Subcutaneous abdominal adipose tissue (tissue), 5 donors: ENCODE measurements around the gene TBC1D22A.

Source experiments
- H3K27ac ChIP-seq: one replicate; pipeline ENCODE4 v1.7.0; 2013; ENCODE audit warnings: low read depth, mild to moderate bottlenecking, inconsistent platforms, low read length, moderate library complexity
- H3K27me3 ChIP-seq, 5 donors: one replicate each; pipeline ENCODE4 v1.7.0; 2013; ENCODE audit warnings: low read length in 5 of 5, inconsistent platforms in 1 of 5; ENCODE audit not compliant: control insufficient read depth in 5 of 5, insufficient read depth in 4 of 5
- H3K36me3 ChIP-seq, 5 donors: one replicate each; pipeline ENCODE4 v1.7.0; 2013; ENCODE audit warnings: low read length in 5 of 5; ENCODE audit not compliant: control insufficient read depth in 5 of 5, insufficient read depth in 5 of 5
- H3K4me1 ChIP-seq, 5 donors: one replicate each; pipeline ENCODE4 v1.7.0; 2013; ENCODE audit warnings: low read length in 5 of 5, mild to moderate bottlenecking in 3 of 5, moderate library complexity in 1 of 5; ENCODE audit not compliant: control insufficient read depth in 5 of 5, insufficient read depth in 5 of 5
- H3K4me3 ChIP-seq, 5 donors: one replicate each; pipeline ENCODE4 v1.7.0; 2013; ENCODE audit warnings: low read length in 5 of 5, low read depth in 1 of 5
- H3K9ac ChIP-seq, 5 donors: one replicate each; pipeline ENCODE4 v1.7.0; 2013; ENCODE audit warnings: low read length in 5 of 5, mild to moderate bottlenecking in 4 of 5, moderate library complexity in 3 of 5
- H3K9me3 ChIP-seq, 5 donors: one replicate each; pipeline ENCODE4 v1.7.0; 2013; ENCODE audit warnings: low read length in 5 of 5; ENCODE audit not compliant: control insufficient read depth in 5 of 5
- donor health status: healthy.
- donor health status: healthy.
- donor health status: healthy.
- donor health status: healthy.
- donor health status: healthy.

The TBC1D22A gene

DNA sequence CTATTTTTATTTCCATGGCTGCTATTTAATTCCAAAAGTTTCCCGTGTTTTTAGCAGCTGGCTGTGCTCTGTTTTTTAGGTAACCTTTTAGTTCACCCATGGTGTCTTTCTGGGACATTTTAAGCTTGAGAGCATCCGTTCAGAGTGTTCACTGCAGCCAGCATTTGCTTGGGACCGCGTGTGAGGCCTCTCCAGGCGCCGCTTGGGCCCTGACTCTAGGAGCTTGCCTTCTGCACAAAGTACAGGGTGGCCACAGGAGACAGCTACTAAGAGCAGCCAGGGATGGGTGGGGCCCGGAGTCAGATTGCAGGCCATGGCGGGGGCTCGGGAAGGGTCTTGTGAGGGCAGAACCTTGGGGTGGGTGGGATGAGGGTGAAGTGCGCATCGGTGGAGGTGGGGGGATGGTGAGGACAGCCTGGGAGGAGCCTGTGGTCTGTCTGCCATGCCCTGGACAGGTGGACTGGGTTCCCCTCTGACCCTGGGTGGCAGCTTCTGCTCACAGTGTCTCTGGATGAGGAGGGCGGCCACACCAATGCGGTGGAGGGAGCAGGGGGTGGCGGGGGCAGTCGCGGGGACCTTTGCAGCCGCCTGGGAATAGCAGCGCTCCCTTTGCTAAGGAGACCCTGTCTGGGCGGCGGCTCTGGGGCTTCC is 288.1 kb downstream of the TBC1D22A start:
- no peak overlapping the region for H3K9ac ChIP-seq
- H3K27me3 ChIP-seq, result no peaks in the 10 kb centered on the region
- no peaks in the 10 kb centered on the region for H3K9me3 ChIP-seq
- no peaks in the 10 kb centered on the region for H3K4me1 ChIP-seq
- no peak overlapping the region for H3K27ac ChIP-seq
- no peak overlapping the region for H3K4me3 ChIP-seq
- H3K36me3 ChIP-seq, result peaks cover 0 to 19% (median 9%) of the 10 kb centered on the region in 5 donors

DNA sequence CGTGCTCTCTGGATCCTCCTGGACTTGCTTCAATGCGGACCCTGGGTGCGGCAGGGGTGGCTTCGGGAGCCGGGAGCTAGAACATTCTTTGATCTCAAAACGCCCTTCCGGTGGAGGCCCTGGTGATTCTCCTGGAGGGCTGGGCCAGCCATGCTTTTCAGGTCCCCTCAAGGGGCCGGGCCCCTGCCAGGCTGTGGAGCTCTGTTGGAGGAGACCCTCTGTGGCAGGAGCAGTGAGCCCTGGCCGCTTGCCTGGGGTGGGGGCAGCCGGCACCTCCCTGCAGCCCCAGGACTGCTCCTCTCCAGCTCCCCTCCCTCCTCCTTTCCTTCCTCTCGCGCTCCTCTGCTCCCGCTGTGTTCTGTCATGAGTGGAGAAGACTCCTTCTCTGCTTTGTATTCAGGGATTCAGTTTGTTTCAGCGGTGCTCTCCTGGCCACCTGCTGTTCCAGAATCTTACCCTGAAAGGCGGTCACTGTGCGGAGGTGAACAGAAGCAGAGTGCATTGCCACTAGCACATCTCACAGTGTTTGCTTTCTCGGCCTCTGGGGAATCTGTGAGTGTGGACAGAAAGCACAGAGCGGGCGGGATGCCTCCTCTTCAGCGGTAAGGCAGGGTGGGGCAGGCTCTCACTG is 289.1 kb downstream of the TBC1D22A start:
- H3K4me3 ChIP-seq, result no peak overlapping the region
- no peaks in the 10 kb centered on the region for H3K27me3 ChIP-seq
- H3K9ac ChIP-seq, result no peak overlapping the region
- no peak overlapping the region for H3K27ac ChIP-seq
- peaks cover 0 to 24% (median 9%) of the 10 kb centered on the region in 5 donors for H3K36me3 ChIP-seq
- H3K4me1 ChIP-seq, result no peaks in the 10 kb centered on the region
- H3K9me3 ChIP-seq, result no peaks in the 10 kb centered on the region

DNA sequence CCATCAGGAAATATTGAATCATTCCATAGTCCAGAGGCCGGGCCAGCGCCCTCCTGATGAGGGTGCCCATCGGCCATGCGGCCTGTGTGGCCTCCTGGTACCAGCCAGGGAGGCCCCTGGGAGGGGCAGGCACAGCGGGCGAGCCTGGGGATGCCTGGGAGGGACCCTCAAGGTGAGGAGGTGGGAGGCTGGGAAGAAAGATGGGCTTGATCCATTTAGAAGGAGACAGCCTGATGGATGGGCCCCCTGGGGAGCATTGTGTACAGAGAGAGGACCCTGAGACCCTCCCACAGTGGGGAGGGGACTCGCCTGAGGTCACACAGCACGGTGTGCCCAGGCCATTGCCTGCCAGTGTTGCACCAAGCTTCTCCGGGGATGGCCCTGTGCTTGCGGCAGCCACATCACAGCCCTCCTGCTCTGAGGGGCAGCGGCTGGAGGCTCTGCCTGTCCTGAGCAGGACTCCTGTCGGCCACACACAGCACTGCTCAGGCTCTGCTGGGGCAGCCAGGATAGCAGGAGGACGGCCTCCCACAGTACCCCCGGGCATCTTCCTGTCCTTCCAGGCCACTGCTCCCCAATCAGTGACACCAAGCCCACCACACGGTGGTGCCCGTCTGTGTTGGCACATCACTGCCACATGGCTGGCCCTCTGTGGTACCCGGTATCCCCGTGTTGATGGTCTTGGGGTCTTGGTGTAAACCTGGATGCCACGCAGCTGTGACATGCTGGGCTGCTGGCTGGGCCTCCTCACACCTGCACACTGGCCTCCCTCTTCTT is 290.0 kb downstream of the TBC1D22A start:
- Histone ChIP-seq H3K27ac (no peak overlapping the region), H3K4me3 (no peak overlapping the region), H3K4me1 (no peaks in the 10 kb centered on the region), H3K9me3 (no peaks in the 10 kb centered on the region), H3K9ac (no peak overlapping the region), H3K36me3 (peaks cover 0 to 26% (median 9%) of the 10 kb centered on the region in 5 donors), H3K27me3 (no peaks in the 10 kb centered on the region)

DNA sequence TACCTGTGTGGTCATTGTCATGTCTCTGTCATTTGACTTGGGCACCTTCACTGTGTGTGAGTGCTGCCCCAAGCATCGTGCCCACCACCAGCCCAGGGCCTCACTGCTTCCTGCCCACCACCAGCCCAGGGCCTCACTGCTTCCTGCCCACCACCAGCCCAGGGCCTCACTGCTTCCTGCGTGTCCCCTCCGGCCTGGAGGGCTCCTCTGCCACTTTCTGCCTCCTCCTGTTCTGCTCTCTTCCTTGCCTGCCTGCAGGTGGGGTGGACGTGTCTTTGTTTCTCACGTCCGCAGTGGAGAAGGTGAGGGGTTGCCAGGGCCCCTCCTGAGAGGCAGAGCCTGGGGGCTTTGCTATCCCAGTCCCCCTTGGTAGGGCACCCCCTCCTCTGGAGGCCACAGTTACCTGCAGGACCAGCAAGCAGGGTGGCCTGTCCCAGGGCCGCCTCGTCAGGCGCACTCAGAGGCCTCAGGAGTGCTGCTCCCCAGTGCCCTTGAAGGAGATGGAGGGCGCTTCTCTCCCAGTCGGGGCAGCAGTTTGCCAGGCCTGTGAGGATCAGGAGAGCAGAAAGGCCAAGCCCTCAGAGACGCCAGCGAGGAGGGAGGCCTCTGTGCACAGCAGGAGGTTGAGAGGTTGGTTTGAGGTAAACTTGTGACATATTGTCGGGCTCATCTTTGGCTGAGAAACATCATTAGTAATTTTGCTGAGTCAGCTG is 290.7 kb downstream of the TBC1D22A start:
- Histone ChIP-seq H3K27ac (no peak overlapping the region), H3K4me3 (no peak overlapping the region), H3K27me3 (no peaks in the 10 kb centered on the region), H3K9me3 (no peaks in the 10 kb centered on the region), H3K4me1 (no peaks in the 10 kb centered on the region), H3K36me3 (peaks cover 0 to 29% (median 9%) of the 10 kb centered on the region in 5 donors), H3K9ac (no peak overlapping the region)

DNA sequence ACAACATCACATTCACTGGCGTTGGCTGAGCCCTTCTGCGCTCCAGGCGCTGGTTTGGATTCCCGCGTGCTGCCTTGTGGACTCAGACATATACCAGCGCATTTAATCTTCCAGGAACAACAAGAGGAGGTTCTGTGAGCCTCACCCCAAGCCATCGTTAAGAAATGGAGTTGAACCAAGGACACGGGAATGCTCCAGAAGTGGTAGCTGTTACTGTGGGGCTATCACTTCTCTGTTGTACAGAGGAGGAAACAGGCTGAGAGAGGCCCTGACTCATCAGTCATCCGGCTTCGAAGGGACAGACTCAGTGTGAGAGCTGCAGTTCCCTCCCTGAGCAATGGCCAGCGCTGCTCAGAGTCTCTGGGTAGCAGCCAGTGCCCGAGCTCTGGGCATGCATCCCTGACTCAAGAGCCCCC is 291.3 kb downstream of the TBC1D22A start:
- no peak overlapping the region for H3K4me3 ChIP-seq
- no peaks in the 10 kb centered on the region for H3K9me3 ChIP-seq
- no peak overlapping the region for H3K9ac ChIP-seq
- no peak overlapping the region for H3K27ac ChIP-seq
- no peaks in the 10 kb centered on the region for H3K27me3 ChIP-seq
- H3K36me3 ChIP-seq, result peaks cover 0 to 35% (median 10%) of the 10 kb centered on the region in 5 donors
- no peaks in the 10 kb centered on the region for H3K4me1 ChIP-seq

DNA sequence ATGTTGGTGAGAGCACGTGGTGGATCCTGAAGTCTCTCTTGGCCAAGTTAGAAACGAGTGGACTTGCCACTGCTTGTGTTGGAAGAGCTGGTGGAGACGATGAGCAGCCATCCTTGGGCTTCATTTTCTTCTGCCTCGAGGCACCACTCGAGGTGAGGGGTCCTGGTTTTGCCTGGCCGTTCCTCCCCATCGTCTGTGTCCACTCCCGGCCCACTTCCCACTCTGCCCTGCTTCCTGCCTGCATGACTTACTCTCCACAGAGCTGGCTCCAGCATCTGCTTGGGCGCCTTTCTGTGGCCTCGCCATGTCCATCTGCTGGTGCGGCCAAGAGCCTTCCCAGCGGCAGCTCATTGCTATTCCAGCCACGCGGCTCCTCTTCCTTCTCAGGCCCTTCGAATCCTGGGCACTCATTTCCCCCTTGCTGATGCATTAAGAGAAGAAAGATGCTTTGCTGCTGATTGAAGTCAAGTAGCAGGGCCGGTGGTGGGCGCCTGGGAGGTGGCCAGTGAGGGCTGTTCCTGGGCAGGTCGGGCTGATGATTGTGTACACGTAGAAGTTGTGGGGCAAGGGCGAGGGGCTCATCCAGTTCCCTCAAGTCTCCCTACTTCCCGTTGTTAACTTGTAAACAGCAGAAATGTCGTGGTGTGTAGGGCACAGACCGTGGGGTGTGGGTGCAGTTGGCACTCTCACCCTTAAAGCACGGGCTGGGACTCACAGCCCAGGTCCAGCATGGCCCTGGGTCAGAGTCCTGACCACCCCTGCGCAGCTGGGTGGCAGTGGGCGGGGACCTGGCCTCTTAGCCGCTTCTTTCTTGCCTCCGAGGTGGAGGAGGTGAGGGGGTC is 292.0 kb downstream of the TBC1D22A start:
- no peak overlapping the region for H3K27ac ChIP-seq
- H3K36me3 ChIP-seq, result peaks cover 0 to 42% (median 14%) of the 10 kb centered on the region in 5 donors
- no peak overlapping the region for H3K9ac ChIP-seq
- no peaks in the 10 kb centered on the region for H3K9me3 ChIP-seq
- no peaks in the 10 kb centered on the region for H3K4me1 ChIP-seq
- H3K4me3 ChIP-seq, result no peak overlapping the region
- no peaks in the 10 kb centered on the region for H3K27me3 ChIP-seq

DNA sequence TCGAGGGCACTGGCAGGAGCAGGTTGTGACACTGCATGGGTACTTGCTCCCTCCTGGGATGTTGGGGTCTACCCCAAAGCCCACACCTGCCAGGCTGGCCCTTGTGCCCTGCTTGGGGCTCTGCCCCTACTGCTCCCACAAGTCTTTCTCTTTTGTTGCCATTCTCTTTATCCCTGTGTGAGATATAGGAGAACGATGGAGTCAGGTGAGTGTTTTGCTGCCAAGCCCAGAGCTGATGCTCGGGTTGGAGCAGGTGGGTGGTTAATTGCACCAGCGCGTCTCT is 292.6 kb downstream of the TBC1D22A start:
- Histone ChIP-seq H3K27me3 (no peaks in the 10 kb centered on the region), H3K36me3 (peaks cover 0 to 47% (median 17%) of the 10 kb centered on the region in 5 donors), H3K4me1 (no peaks in the 10 kb centered on the region), H3K4me3 (no peak overlapping the region), H3K9ac (no peak overlapping the region), H3K9me3 (no peaks in the 10 kb centered on the region), H3K27ac (no peak overlapping the region)

DNA sequence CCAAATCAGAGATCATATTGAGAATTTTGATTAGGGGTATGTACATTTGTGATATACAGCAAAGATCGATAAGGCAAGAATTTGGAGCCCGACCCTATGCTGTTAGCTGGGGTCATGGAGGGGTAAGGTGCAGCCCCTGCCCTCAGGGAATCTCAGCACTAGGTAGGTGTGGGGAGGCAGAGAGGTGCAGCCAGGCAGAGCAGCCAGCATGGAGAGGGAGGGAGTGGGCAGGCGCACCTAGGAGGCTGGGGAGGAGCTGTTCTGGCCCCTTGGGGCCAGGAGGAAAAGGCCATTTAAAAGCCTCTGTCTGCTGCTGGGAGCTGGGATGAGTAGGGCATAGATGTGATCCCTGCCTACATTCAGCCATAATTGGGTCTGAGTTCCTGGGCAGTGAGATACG is 293.0 kb downstream of the TBC1D22A start:
- Histone ChIP-seq H3K4me1 (no peaks in the 10 kb centered on the region), H3K27me3 (no peaks in the 10 kb centered on the region), H3K9ac (no peak overlapping the region), H3K4me3 (no peak overlapping the region), H3K9me3 (no peaks in the 10 kb centered on the region), H3K27ac (no peak overlapping the region), H3K36me3 (peaks cover 0 to 47% (median 17%) of the 10 kb centered on the region in 5 donors)

DNA sequence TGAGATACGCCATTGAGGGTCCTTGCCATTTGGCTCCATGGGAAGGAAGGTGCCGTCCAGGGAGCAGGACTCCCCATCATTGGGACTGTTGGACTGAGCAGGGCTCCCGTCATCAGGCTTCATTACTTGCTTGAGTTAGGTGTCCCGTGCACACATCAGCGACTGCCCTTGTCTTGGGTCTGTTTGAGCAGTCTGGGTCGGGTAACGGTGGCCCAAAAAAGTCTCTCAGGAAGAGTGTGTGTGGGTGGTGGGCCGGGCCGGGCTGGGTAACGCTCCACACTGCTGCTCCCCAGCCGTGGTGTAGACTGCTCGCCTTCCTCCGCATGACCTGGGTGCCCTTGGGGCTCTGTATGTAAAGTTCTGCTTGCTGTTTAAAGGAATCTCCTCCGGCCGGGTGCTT is 293.5 kb downstream of the TBC1D22A start:
- H3K27ac ChIP-seq, result no peak overlapping the region
- no peaks in the 10 kb centered on the region for H3K4me1 ChIP-seq
- H3K4me3 ChIP-seq, result no peak overlapping the region
- H3K9ac ChIP-seq, result no peak overlapping the region
- H3K36me3 ChIP-seq, result peaks cover 0 to 51% (median 20%) of the 10 kb centered on the region in 5 donors
- H3K9me3 ChIP-seq, result no peaks in the 10 kb centered on the region
- no peaks in the 10 kb centered on the region for H3K27me3 ChIP-seq
